Right renal cortex interstitium (tissue), 3 donors: ENCODE measurements around the gene HTR2B. TPM values are rescaled to one million over a fixed set of nuclear protein-coding genes. Genes with fewer than 3 reads are reported as not detected.
A peak's percentile ranks its signal among the peaks of the same experiment; 100 is the strongest.
"Not testable (repeated sequence)": the region's sequence is repeated elsewhere in the genome, so short reads cannot be mapped to it uniquely, and the experiment has no call there.

Source experiments
- DNase-seq, 3 donors: peaks; one replicate each; pipeline ENCODE4 v3.0.0-alpha.2; 2013; ENCODE audit warnings: low read depth in 3 of 3, low spot score in 2 of 3
- polyA plus RNA-seq, 3 donors: library from polyadenylated mRNA; unstranded; fragments of 120-200 nt; gene quantifications; one replicate each; pipeline ENCODE4 v1.2.1, GENCODE V29; 2013; ENCODE audit not compliant: insufficient read length in 3 of 3

The HTR2B gene
- polyA plus RNA-seq = 10 to 100 TPM; 15.6 to 25.3 (median 17.2) TPM

DNA sequence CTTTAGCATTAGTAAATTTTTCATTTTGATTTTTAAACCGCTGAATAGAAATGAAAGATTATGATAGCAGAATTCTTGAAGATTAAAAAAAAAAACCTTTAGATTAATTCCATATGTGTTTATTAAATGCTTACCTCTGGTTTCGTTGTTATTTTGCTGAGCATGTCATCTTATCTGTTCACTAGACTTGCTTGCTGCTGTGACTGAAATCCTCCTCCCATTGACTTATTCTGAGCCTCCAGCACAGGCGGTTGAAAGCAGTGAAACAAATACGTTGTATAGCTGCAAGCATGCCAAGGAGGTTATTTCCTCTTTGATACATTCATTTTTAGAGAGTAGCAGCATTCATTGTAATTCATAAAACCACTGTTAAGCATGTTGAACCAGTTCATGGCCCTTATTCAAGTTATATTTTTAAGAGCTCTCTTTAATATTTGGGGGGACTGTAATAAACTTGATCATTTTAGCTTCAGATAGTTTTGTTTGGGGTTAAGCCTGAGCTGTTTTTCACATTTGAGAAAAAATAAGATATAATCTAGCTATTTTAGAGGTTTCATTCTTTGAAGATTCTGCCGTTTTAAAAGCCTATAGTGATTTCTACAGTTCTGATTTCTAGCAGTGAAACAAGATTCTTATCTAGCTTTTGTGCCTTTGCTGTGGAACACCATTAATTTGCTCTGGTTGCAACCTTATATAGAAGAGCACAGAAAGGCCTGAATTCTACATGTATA, at the start of gene HTR2B:
Gene HTR2B, minus strand, starts transcription at position 205 of the 731 bp plus-strand sequence. CDS start 1,278 bp downstream, outside the sequence.
- no peak for DNase-seq

DNA sequence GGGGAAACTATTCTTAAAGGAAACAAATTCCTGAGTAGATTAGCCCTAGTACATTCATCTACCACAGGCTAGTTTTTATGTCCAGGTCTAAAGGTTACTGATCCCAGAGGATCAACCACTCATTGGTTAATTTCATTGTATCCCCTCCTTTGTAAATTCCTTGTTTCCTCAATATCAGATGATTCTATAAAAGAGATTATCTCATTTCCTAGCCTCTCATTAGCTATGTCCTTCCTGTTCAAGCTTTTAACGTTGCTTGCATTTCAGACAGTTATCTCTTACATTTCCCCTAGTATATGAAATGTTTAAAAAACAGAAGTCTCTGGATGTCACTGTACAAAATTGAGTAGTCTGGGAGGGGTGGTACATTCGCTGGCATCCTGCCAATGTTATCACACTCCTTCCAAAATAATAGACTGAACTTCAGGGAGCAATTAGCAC, 49.4 kb upstream of the HTR2B start:
- DNase-seq = no peak

DNA sequence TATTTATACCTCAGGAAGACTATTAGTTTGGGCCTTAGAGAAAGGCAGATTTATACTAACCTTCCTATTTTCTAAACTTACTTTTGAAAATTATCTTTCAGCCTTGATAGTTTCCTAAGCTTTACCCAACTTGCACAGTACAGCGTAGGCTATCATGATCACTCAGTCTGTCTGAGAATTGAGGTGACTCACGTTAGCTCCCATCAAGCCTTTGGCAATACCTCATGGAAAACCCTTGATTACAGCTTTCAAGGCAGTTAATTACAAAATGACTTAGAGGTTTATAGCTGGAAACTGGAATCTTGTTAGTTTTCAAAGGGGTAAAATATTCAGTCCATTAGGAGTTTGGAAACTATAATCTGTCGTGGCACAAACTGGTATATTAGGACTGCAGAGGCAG, 47.2 kb upstream of the HTR2B start:
- no peak for DNase-seq

DNA sequence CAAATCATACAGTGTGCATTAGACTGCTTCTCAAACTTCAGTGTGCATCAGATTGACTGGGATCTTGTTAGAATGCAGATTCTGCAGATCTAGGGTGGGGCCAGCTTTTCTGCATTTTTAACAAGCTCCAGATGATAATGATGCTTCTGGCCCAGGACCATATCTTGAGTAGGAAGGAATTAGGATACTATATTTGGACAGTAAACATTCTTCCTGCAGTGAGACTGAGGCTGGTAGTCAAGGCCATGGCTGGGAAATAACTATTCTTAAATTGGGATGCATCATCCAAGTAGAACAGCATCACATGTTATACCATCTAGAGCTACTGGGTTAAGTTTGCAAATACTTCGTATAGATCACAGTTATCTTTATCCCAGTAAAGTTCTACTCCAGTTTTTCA, 45.2 kb upstream of the HTR2B start:
- no peak for DNase-seq

DNA sequence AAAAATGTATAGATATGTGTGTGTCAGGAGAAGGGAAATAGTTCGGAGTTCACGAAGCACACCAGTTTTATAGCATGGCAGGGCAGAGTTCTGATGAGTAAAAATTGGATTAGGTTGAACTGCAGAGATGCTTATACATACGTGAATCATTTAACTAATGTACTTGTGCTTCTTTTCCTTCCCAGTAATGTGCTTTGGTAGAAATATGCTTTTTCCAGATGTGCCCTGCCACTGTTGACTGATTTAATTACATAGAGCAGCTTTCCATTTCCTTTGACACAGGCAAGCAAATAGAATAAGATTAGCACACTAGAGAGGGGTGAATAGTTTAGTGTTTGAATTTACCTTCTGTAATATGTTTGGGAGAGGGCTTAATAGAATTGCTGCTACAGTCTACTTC, 44.6 kb upstream of the HTR2B start:
- no peak for DNase-seq

DNA sequence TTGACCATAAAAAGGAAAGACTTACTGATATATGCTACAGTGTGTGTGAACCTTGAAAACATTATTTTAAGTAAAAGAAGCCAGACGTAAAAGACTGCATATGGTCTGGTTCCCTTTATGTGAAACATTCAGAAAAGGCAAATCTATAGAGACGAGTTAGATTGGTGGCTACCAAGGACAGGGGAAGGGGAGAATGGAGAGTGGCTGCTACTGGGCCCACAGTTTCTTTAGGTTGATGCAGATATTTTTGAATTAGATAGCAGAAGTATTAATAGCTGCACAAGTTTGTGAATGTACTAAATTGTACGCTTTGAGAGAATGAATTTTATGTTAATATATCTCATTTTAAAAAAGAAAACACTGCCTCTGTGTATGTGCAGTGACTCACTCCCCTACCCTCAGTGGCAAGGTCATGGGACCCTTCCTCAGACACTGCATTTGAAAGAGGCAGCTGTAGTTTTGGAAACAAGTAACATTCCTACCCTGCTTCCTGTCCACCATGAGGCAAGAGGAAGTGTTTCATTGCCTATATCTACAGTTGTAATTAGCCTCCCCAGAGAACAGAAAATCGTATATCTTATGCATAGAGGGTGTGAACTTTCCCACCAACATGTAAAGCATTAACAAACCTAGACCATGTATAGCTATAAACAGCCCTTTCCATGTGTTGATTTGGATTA, 43.8 kb upstream of the HTR2B start:
- no peak for DNase-seq

DNA sequence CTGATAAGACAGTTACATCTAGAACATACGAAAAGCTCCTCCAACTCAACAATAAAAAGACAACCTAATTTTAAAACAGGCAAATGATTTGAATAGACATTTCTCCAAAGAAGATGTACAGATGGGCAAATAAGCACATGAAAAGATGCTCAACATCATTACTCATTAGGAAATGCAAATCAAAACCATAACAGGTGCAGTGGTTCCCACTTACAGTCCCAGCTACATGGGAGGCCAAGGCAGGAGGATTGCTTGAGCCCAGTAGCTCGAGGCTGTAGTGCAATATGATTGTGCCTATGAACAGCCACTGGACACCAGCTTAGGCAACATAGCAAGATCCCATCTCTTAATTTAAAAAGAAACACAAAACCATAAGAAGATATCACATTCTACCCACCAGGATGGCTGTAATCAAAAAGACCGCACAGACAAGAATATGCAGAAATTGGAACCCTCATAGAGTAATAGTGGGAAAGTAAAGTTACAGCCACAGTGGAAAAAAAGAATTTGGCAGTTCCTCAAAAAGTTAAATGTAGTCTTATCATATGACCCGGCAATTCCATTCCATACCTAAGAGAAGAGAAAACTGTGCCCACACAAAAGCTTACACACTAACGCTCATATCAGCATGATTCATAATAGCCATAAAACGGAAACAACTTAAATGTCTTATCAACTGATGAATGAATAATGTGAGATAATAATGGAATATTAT, 43.1 kb upstream of the HTR2B start:
- DNase-seq = no peak

DNA sequence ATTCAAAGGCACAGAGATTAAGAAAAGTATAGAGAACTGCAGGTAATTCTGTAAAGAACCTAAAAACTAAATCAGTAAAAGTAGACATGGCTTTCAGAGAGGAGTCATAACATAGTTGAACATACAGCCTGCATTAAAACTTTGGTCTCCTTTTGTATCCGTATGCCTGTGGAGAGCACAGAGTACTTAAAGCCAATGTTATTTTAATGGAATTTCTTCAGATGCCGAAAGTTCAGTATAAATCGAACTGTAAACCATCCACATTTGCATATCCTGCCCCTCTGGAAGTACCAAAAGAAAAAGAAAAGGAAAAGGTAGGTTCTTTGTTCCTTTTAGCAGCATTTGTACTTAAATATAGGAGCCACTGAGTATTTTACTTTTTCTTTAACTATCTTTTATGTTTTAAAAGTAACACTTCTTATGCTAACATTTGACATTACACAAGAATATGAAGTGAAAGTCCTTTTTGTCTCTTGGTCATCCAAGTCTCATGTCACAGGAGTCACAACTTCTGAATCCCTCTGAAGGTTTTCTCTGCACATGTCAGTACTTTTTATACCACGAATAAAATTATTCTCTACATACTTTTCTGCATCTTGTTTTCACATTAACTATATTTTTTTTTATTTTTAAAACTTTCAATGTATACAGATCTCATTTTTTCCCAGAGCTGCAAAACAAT, 38.7 kb upstream of the HTR2B start:
- DNase-seq = no peak

DNA sequence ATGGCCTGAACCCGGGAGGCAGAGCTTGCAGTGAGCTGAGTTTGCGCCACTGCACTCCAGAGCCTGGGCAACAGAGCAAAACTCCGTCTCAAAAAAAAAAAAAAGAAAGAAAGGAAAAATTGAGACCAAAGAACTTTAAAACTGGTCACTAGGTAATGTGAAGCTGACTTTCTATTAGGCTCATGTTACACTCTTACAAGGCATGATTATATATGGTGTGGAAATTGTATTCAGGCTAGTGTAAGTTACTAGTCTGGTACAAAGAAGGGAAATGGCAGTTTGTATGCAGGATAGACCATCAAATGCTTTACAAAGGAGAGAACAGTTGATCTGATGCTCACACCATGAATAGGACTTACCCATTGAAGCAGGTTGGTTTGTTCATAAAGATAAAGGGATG, 38.2 kb upstream of the HTR2B start:
- DNase-seq = no peak

DNA sequence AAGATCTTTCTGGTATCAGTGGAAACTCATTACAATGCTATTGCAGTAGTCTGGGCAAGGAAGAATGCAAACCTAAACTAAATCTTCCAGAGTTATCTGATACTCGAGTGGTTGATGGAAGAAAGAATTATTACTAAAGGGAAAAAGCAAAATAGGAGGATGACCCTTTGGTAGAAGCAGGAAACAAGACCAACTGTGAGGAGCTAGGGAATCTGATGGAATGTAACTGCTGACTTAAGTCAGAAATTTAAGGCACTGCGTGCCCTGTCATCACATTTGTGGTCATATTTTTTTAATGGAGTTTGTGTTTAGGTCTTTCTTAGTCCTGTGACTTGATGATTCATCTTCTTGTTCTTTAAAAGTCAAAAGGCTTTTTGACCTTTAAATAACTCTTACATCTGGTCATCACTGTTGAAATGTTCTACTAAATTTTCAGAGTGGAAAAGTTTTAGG, 37.1 kb upstream of the HTR2B start:
- peak in 1 of 3 donors; percentile 49 for DNase-seq

DNA sequence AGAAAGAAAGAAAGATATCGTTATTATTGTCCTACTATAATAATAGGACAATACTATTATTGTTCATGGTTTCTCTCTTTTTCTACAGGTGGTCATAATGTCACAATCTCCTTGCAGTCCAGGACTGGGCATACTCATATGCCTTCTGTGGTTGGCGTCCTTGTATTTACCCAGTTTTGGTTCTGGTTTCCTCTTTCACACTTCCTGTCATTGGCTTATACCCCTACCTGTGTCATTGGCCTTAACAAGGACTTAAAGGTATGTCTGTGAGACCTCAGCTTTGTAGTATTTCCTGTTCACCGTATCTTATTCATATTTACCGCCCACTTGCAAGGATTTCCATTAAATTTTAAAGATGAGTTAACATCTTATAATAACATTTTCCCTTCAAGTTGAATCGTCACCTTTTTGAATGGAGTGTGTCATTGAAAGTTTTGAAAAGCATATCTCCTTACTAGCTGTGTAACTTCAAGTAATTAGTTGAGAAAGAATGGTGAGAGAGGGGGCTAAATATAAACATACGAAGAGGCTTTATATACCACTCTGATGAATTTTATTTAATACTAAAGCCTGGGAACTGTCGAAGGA, 36.5 kb upstream of the HTR2B start:
- no peak for DNase-seq

DNA sequence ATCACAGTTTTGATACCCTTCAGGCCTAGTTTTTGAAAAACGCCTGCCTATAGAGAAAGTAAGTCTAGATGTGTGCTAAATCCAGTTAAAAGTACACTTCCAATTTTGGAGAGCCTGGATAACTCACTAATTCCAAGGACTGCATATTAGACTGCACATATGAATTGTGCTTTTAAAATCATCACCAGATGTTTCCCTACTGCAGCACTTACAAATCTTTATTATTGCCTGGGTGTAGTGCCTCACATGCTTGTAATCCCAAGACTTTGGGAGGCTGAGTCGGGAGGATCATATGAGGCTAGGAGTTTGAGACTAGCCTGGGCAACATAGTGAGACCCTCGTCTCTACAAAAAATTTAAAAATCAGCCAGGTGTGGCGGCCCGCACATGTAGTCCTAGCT, 35.9 kb upstream of the HTR2B start:
- DNase-seq = no peak

DNA sequence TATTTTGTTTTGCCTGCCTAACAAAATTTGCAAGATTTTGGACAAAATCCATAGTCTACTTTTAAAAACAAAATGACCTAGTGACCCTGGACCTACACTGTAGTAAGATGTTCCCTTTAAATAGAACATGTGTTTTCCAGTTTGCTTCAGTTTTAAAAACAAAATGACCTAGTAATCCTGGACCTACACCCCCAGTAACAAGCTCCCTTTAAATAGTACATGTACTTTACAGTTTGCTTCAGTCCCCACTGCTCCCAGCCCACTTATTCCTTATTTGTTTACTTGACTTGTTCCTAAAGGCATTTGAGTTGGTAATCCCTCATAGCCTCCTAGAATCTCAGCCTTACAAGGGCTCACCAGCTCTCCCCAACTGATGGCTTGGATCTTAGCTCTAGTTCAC, 34.5 kb upstream of the HTR2B start:
- no peak for DNase-seq

DNA sequence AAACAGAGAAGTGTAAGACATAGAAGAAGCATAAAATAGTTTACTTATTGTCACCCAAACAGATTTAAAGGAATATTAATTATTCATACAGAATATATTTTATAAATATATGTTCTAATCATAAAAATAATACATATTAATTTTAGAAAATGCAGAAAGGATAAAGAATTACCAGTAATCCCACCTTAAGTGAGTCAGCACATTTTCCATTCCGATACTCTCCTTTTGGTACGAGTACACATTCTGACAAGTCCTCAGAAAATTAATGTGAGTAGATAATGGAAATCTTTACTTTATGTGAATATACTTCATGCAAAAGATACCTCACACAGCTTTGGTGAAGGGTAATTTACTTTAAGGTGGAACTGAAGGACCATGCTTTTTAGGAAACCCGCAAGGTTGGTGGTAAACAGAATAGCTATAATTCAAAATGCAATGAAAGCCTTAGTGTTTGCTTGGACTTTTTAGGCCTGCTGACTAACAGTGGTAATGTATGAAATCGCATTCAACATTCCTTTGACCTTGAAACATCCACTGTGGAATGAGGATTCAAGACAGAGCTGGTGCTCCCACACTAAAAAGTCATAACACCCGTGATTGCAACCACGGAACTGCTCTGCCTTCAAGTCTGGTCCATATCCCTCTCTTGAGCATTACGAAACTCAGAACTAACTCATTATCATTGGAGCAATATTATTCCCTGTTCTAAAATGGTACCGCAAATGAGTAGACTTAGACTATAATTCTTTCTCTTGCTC, 28.1 kb upstream of the HTR2B start:
- no peak for DNase-seq

DNA sequence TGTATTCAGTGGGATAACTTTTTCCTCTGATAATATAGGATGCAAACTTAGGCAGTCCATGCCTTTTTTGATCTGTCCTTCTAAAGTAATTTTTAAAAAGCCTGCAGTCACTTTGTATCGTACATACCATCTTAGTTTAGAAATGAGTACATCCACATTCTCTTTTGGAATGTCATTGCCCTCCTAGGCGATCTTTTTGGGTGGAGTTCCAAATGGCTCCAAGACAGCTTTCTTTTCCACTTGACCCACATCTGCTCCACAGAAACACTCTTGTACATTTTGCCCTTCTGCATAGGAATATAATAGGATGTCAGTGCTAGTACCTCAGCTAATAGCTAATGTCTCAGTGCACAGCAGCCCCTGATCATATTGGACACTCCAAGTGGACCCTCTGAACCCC, 21.8 kb upstream of the HTR2B start:
- DNase-seq = no peak

DNA sequence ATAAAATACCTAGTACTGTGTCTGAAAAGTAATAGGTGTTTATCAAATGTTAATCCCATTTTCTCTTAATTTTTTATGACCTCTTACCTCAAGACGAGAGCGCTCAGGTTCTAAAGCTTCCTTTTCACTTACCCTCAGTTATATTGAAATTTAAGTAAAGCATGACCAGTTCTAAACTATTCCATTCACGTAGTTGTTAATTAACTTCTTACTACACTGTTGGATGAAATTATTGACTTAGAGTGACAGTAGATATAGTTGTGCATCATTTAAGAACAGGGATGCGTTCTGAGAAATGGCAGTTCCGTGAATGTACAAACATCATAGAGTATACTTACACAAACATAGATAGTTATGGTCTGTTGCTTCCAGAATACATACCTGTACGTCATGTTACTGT, 20.1 kb upstream of the HTR2B start:
- no peak for DNase-seq

DNA sequence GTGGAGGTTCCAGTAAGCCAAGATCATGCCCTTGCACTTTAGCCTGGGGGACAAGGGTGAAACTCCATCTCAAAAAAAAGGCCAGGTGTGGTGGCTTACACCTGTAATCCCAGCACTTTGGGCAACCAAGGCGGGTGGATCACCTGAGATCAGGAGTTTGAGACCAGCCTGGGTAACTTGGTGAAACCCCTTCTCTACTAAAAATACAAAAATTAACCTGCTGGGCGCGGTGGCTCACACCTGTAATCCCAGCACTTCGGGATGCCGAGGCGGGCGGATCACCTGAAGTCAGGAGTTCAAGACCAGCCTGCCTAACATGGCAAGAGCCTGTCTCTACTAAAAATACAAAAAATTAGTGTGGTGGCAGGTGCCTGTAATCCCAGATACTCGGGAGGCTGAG, 16.0 kb upstream of the HTR2B start:
- not testable (repeated sequence) for DNase-seq

DNA sequence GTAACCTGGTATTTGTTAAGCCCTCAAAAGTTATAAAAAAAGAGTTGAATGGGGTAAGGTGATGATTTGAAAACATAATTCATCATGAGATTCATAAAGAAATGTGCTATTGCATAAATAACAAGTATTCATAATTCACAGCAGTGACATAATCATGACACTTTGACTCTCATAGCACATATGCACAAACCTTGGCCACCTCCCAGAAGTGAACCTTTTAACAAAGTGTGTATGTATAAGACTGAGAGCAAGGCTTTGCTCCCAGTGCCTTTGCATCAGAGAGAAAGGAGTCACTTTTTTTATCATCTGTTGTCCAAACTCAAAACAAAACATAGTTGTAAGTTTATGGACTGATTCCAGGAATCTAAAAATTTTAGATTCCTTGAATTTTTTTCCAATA, 15.0 kb upstream of the HTR2B start:
- DNase-seq = no peak

DNA sequence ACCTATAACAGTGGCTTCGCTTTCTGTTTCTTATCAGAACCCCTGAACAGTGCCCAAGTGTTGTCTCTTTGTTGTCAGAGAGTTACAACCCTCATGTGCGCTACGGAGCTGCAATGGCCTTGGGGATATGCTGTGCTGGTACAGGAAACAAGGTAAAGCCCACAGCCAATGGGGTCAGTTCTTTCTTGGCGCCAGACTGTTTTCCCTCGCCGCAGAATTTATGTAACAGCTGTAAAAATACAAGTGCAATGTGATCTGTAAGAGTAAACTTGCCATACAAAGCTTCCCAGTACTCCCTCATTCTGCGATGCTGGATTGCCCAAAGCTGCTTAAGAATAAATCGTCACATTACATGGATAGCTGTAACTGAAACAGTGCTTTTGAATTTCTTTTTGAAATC, 13.9 kb upstream of the HTR2B start:
- peak in 1 of 3 donors; percentile 78 for DNase-seq
